Loucy (cell line): ENCODE data around the gene PITPNC1.

Experiments
- CTCF ChIP-seq: fragments of 200-600 bp; sonication (generic); conservative IDR thresholded peaks from 2 replicates; pipeline ENCODE4 v1.5.1; 2014; ENCODE audit warnings: mild to moderate bottlenecking, antibody characterized with exemption, low read length
- EZH2phosphoT487 ChIP-seq: fragments of 200-600 bp; IDR thresholded peaks from 2 replicates; pipeline ENCODE4 v1.6.1; 2018; ENCODE audit warnings: antibody characterized with exemption, mild to moderate bottlenecking, moderate library complexity, borderline replicate concordance

GRCh38 chr17:67639555-67639954 lies 262.5 kb downstream of the PITPNC1 start:
- TF ChIP-seq CTCF (no peak), EZH2phosphoT487 (no peak)
